ENCODE data around the gene DHX34. TPM values are rescaled to one million over a fixed set of nuclear protein-coding genes. Genes with fewer than 3 reads are reported as not detected.

DHX34 gene
- total and polyA plus RNA-seq, 9 donors: 2.6 to 21.3 (median 15.3) TPM

DNA sequence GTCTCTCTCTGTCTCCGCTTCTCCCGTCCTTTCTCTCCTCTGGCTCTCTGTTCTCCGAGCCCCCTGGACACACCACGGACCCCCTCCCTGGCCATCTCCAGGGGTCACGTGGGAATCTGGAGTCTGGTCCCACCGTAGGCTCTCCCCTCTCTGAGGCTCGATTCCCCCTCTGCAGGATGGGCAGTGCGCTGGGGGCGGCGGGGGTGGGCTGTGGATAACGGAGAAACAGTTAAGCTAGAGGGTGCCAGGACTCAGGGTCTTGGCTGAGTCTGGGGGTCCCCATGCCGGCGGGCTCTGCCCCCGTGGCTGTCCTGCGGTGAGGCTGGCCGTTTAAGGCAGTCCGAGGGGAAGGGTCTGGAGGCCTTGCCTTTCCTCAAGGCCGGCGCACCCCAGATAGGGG lies 70.7 kb downstream of the DHX34 start:
- TF ChIP-seq, protein P1, sequence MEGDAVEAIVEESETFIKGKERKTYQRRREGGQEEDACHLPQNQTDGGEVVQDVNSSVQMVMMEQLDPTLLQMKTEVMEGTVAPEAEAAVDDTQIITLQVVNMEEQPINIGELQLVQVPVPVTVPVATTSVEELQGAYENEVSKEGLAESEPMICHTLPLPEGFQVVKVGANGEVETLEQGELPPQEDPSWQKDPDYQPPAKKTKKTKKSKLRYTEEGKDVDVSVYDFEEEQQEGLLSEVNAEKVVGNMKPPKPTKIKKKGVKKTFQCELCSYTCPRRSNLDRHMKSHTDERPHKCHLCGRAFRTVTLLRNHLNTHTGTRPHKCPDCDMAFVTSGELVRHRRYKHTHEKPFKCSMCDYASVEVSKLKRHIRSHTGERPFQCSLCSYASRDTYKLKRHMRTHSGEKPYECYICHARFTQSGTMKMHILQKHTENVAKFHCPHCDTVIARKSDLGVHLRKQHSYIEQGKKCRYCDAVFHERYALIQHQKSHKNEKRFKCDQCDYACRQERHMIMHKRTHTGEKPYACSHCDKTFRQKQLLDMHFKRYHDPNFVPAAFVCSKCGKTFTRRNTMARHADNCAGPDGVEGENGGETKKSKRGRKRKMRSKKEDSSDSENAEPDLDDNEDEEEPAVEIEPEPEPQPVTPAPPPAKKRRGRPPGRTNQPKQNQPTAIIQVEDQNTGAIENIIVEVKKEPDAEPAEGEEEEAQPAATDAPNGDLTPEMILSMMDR (IDR thresholded peaks at IDR 0.05): no peak
- TF ChIP-seq EP300 (IDR thresholded peaks at IDR 0.05) (no peak), POLR2A (IDR thresholded peaks at IDR 0.05) (no peak)
- intact Hi-C loops (cut with DNase I): loop anchor here in 3 of 4 donors (10.0 kb wide), 2 partner anchors 115 to 125 kb away; partner anchors contain the start of gene C5AR1 (in 1 of the 3)
- Histone ChIP-seq H3K4me3 (no peak overlapping the region), H3K9me3 (no peaks in the 10 kb centered on the region), H3K36me3 (no peaks in the 10 kb centered on the region), H3K4me1 (ENCODE audit: insufficient read depth) (peaks cover 3% of the 10 kb centered on the region), H3K27ac (no peak overlapping the region), H3K27me3 (no peaks in the 10 kb centered on the region)
- 8 to 16% (median 11%) methylated on average over 17 to 19 of the region's 19 CpGs for WGBS, 3 donors
- DNase-seq: no peak

DNA sequence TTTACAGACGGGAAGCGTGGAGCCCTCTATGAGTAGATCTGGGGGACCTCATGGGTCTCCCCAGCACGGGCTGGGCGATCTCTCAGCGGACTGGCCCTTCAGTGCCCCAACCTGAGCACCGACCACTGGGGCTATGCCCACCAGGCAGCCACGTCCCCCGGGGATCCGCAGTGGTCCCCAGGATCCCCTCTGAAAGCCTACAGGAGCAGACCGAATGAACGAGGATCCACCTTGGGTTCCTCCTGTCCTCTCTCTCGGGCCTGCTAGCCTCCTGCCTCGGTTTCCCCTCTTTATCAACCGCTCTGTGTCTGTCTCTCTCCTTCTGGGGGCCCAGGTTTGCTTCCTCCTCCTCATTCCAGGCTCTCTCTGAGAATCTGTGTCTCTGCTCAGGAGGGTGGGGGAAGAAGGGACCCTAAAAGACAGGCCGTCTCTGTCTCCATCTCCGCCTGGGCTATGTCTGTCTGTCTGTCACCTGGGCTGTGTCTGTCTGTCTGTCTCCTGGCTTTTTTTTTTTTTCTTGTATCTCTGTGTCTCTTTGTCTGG lies 72.2 kb downstream of the DHX34 start:
- DNase-seq: no peak
- 12 to 17% (median 13%) methylated on average over 14 to 16 of the region's 16 CpGs for WGBS, 3 donors
- peaks cover 3% of the 10 kb centered on the region for H3K4me1 ChIP-seq (ENCODE audit: insufficient read depth)
- H3K27ac ChIP-seq: no peak overlapping the region
- TF ChIP-seq, protein P1 (IDR thresholded peaks at IDR 0.05): no peak
- TF ChIP-seq POLR2A (IDR thresholded peaks at IDR 0.05) (no peak), EP300 (IDR thresholded peaks at IDR 0.05) (no peak)
- no peaks in the 10 kb centered on the region for H3K36me3 ChIP-seq
- intact Hi-C loops (cut with DNase I): loop anchor here in 2 of 4 donors (10.0 kb wide), 1 partner anchor 127 kb away; no protein-coding TSS in a partner anchor
- H3K27me3 ChIP-seq: no peaks in the 10 kb centered on the region
- H3K4me3 ChIP-seq: no peak overlapping the region
- H3K9me3 ChIP-seq: no peaks in the 10 kb centered on the region

DNA sequence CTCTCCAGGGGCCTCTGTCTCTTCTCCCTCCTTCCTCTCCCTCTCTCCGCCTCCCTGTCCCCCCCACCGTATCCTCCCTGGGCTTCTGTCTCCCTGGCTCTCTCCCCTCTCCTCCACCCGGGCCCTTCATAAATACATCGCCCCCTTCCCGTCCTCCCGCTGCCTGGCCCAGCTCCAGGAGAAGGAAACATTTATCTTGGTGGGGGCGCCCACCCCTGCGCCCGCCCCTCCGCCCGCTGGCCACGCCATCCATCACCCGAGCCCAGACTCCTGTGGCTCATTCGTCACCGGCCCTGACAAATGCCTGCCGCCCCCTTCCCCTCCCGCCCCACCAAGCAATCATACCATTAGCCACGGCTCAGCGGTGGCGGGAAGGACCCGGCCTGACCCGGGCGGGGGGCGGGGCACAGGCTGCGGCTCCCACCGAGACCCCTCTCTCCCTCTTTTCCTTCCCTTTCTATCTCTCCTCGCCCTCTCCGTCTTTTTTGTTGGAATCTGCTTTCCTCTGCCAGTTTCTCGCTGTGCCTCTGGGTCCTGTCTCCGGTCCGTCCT lies 72.8 kb downstream of the DHX34 start:
- Histone ChIP-seq H3K4me1 (ENCODE audit: insufficient read depth) (peaks cover 3% of the 10 kb centered on the region), H3K27ac (no peak overlapping the region), H3K27me3 (no peaks in the 10 kb centered on the region), H3K36me3 (no peaks in the 10 kb centered on the region), H3K4me3 (no peak overlapping the region), H3K9me3 (no peaks in the 10 kb centered on the region)
- DNase-seq: no peak
- TF ChIP-seq POLR2A (IDR thresholded peaks at IDR 0.05) (no peak), EP300 (IDR thresholded peaks at IDR 0.05) (no peak)
- TF ChIP-seq, protein P1 (IDR thresholded peaks at IDR 0.05): no peak
- intact Hi-C loops (cut with DNase I): loop anchor here in 2 of 4 donors (1.0 to 10.0 kb wide), 2 partner anchors 35 to 127 kb away; no protein-coding TSS in a partner anchor
- 1 to 3% (median 2%) methylated on average over 31 of the region's 31 CpGs for WGBS, 3 donors

DNA sequence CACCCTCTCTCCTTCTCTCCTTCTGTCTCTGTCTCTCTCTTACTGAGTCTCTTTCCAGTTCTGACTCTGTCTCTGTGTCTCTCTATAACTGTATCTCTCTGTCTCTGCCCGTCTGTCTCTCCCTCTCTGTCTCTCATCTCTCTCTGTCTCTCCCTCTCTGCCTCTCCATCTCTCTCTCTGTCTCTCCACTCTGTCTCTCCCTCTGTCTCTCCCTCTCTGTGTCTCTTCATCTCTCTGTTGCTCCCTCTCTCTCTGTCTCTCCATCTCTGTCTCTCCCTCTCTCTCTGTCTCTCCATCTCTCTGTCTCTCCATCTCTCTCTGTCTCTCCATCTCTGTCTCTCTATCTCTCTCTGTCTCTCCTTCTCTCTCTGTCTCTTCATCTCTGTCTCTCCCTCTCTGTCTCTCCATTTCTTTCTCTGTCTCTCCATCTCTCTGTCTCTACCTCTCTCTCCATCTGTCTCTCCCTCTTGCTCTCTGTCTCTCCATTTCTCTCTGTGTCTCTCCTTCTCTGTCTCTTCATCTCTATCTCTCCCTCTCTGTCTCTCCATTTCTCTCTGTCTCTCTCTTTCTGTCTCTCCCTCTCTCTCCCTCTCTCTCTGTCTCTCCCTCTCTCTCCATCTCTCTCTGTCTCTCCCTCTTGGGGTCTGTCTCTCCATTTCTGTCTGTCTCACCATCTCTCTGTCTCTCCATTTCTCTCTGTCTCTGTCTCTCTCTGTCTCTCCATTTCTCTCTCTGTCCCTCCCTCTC lies 73.5 kb downstream of the DHX34 start:
- no peak for TF ChIP-seq EP300 (IDR thresholded peaks at IDR 0.05)
- TF ChIP-seq, protein P1 (IDR thresholded peaks at IDR 0.05): no peak
- TF ChIP-seq POLR2A (IDR thresholded peaks at IDR 0.05): no peak
- peaks cover 3% of the 10 kb centered on the region for H3K4me1 ChIP-seq (ENCODE audit: insufficient read depth)
- no peak for DNase-seq
- H3K36me3 ChIP-seq: no peaks in the 10 kb centered on the region
- intact Hi-C loops (cut with DNase I): loop anchor here in 2 of 4 donors (1.0 to 10.0 kb wide), 2 partner anchors 35 to 128 kb away; no protein-coding TSS in a partner anchor
- H3K27me3 ChIP-seq: no peaks in the 10 kb centered on the region
- H3K4me3 ChIP-seq: no peak overlapping the region
- H3K9me3 ChIP-seq: no peaks in the 10 kb centered on the region
- 11 to 25% (median 11%) methylated on average over 1 of the region's 1 CpG for WGBS, 3 donors
- H3K27ac ChIP-seq: no peak overlapping the region

Measured in ovary (tissue), 9 donors.